GM19328 (cell line): ENCODE measurements around the gene TRANK1.

Experiments used
- ATAC-seq: cut with Tn5 transposase; IDR thresholded peaks from one replicate; pipeline ENCODE4 v1.9.1; 2021; ENCODE audit warnings: mild to moderate bottlenecking, moderate library complexity; ENCODE audit not compliant: unreplicated experiment

Gene TRANK1

DNA sequence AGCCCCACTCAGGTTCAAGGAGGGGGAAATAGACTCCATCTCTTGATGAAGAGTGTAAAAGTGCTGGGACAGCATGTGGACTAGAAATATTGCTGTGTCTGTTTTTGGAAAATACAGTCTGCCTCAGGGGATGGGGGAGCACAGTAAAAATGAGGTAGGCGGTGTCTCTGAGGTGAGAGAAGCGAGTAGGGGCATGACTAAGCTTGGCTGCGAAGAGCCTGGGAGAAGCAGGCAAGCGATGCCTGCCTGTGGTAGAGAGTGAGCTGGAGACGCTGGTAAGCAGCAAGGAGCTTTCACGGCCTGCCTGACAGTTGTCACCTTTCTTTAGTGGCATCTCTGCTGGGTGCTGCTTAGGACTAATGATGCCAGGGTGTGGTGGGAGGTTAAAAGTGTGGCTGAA is 131.5 kb downstream of the TRANK1 start:
- ATAC-seq: no peak

- no peak for ATAC-seq
Observed at GRCh38 chr3:36812240-36812639, 132.6 kb downstream of the TRANK1 start.

DNA sequence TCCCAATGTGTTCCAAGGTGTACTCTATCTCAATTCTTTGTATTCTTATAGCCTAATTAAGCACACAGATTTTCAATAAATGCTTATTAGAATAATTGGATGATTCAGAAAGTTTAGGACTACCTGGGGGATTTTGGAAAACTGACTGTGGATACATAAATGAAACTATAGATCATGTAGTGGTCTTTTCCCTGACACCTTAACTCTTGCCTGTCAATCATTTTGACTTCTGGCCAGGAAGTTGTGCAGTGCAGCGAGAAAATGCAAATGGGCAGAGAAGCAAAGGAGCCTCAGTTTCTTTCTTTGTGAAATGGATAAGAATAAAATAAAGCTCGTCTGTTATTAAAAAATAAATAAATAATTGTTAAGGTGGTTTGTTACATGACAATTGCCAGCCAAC is 133.1 kb downstream of the TRANK1 start:
- no peak for ATAC-seq

GRCh38 chr3:36804295-36805055 is 140.4 kb downstream of the TRANK1 start:
- ATAC-seq: no peak

DNA sequence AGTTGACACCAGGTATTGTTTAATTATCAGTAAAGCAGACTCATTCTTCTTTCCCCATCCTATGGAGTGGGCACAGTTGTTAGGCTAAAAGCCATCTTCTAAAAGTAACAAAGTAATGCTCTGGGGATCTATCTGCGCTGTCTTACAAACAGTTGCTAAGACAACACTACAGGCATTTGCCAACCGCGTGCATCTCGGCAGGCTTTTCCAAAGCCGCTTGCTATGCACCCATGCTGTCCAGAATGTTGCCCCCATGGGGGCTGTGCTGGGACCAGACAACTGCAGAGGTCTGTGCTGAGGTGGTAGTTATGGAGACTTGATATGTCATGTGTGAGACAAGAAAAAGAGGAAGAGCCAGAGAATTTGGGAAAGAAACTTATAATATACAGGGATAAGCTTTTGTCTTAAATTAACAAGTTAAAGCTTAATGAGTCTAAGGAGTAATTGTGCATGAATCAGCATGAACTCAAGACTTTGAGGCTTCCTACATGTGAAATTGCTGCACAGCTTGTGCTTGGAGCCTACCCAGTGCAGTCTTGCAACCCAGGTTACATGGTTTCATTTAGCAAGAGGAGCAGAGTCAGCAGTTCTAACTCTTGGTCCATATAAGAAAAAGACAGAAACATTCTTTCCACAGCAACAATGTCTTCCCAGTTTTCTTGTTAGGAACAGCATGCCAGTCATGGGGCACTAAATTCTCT is 141.6 kb downstream of the TRANK1 start:
- ATAC-seq: no peak

DNA sequence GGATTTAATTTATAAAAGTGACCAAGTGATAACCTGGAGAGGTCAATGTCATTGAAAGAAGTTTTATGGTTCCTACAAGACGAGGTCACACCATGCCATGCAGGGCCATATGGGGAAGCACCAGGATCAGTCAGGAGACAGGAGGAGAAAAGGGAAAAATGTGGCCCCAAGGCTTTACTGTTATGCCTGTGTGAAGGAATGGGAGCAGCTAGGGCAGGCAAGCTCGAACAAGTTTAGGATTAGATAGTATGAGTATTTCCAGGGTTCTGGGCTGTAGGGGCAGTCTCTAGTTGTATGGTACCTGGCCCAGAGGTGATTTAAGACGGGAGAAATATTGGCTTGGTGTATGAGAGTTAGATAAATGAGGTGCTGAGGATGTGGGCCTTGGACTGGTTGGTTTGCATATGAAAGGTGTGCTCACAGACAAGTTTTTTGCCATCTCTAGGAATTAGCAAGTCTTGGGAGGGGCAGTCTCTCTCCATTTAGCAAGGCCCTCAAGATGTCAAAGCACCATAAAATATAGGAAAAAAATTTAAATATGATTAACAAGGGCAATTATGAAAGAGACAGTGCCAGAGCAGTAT is 144.2 kb downstream of the TRANK1 start:
- no peak for ATAC-seq

- no peak for ATAC-seq
Observed at GRCh38 chr3:36796881-36797280, 148.0 kb downstream of the TRANK1 start.

DNA sequence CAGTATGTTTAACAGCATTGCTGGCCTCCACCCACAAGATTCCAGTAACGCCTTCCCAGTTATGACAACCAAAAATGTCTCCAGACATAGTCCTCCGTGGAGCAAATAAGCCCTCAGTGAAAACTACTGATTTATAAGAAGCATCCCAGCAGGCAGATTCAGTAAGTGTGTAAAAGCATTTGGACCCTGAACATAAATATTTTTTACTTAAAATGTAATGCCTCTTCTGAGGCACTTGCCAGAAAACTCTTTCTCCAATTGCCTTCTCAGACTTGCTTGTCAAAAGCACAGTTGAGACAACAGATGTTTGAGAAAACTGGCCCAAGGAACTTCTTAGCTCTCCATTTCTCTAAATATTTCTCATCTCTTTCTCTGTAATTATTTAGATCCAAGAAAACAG is 148.7 kb downstream of the TRANK1 start:
- no peak for ATAC-seq

GRCh38 chr3:36795622-36796021 is 149.2 kb downstream of the TRANK1 start:
- no peak for ATAC-seq

GRCh38 chr3:36792342-36792741 is 152.5 kb downstream of the TRANK1 start:
- no peak for ATAC-seq

DNA sequence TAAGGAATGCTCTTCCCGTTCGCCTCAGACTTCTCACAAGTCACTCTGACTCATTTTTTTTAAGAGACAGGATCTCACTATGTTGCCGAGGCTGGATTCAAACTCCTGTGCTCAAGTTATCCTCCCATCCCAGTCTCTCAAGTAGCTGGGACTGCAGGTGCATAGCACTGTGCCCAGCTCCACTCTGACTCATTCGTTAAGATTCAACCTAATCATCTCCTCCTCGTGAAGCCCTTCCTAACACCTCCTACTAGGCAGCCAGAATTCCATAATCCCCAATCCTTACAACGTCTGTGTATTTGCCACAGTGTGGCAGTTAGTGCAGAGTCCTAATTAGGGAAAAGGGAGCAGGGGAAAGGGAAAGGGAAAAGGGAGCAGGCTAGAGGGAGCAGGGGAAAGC is 154.1 kb downstream of the TRANK1 start:
- ATAC-seq: no peak

DNA sequence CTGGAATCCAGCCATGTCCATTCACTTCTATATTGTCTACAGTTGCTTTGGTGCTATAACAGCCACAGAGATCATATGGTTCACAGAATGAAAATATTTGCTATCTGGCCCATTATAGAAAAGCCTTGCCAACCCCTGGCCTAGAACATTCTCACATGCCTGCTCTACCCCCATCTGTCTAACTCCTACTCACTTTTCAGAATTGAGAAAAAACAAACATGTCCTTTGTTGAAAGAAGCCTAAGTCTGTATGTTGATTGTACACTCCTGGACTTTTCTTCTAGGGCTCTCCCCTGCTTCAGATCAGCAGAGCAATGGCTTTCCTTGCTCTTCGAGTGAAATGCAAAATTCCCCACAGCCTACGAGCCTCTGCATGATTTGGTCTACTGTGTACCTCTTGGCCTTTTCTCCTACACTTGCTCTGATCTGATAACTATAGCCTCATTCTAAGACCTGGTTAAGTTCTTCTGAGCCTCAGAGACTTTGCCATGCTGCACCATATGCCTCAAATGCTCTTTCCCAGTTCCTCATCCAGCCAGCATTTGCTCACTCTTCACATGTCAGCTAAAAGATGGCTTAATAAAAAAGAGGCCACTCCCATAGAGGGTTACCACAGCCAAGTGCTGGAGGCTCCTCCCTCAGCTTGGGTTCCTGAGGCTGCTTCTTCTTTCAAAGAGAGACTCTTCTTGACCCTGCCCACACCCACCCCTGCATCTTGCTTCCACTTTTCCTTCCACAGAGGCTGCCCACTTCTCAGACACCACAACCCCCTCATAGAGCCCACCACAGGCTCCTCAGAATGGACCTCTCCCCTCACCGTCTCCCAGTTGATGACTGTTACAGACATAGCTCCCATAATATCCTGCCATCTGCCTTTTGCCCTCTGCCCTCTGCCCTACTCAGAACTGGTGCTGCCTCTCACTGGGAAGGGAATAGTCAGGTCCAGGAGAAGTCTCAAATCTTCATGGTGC is 157.6 kb downstream of the TRANK1 start:
- ATAC-seq: no peak

- ATAC-seq: no peak
Observed at GRCh38 chr3:36784138-36784635, 160.7 kb downstream of the TRANK1 start.

GRCh38 chr3:36777424-36778218 is 167.2 kb downstream of the TRANK1 start:
- ATAC-seq: no peak
